Measurements from ENCODE around the gene ZC3H7A. TPM values are rescaled to one million over a fixed set of nuclear protein-coding genes. Genes with fewer than 3 reads are reported as not detected.
A peak's percentile ranks its signal among the peaks of the same experiment; 100 is the strongest.

Gene ZC3H7A
- total and polyA plus RNA-seq, 2 of the 13 experiments (the other 11 are each of a cell fraction or from before 2014, with no cell fraction given) = 29.2 to 36.8 TPM

DNA sequence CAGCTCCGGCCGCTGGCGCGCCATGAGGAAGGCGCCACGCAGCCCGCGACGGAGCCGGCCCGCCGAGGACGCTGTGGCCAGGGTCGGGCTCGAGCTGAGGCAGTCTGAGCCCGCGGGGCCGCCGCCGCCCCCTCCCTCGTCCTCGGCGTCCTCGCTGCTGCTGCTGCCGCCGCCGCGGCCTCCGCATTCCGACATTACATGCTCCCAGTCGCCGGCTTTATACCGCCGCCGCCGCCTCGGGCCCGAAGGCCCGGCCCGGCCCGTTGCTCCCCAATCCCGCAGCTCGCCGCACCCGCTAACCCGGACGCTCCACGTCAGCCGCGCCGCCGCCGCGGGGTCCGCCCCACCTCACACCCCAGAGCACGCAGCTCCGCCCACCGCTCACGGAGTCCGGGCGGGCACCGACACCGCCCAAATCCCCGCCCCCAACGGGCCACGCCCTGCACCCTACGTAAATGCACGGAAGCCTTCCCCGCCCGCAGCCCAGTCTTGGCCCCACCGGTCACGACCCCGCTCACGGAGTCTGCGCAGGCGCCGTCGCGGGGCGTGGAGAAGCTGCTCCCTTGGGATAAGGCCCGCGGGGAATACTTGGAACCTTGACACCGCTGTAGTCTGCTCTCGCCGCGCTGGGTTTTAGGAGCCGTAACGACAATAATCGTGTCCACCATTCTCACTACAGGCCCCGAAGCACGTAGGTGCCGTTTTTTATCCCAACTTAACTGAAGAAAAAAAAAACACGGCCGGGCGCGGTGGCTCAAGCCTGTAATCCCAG, 54.3 kb downstream of the ZC3H7A start, which contains the start of gene TXNDC11 (continued):
- TF ChIP-seq, protein P1, sequence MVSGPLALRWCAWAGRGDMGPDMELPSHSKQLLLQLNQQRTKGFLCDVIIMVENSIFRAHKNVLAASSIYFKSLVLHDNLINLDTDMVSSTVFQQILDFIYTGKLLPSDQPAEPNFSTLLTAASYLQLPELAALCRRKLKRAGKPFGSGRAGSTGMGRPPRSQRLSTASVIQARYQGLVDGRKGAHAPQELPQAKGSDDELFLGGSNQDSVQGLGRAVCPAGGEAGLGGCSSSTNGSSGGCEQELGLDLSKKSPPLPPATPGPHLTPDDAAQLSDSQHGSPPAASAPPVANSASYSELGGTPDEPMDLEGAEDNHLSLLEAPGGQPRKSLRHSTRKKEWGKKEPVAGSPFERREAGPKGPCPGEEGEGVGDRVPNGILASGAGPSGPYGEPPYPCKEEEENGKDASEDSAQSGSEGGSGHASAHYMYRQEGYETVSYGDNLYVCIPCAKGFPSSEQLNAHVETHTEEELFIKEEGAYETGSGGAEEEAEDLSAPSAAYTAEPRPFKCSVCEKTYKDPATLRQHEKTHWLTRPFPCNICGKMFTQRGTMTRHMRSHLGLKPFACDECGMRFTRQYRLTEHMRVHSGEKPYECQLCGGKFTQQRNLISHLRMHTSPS (CRISPR knock-in tag; IDR thresholded peaks at IDR 0.05; ENCODE audit: low read depth) = peak; percentile 46; the same call in 1 of the 2 replicates
- TF ChIP-seq MED8 (CRISPR knock-in tag; IDR thresholded peaks at IDR 0.05; ENCODE audit: insufficient replicate concordance) (peak; percentile 13), HOXA7 (CRISPR knock-in tag; IDR thresholded peaks at IDR 0.05) (no peak), ZHX2 (IDR thresholded peaks at IDR 0.05; ENCODE audit: low read depth) (peak; percentile 59; the same call in 1 of the 2 replicates), ZHX2 (CRISPR knock-in tag; IDR thresholded peaks at IDR 0.05; ENCODE audit: borderline replicate concordance) (no peak; the same call in 1 of the 2 replicates), ZNF230 (CRISPR knock-in tag; IDR thresholded peaks at IDR 0.05) (peak; percentile 96), ZBTB39 (CRISPR knock-in tag; IDR thresholded peaks at IDR 0.05) (no peak), NR3C1 (CRISPR knock-in tag; IDR thresholded peaks at IDR 0.05) (no peak), ZSCAN31 (CRISPR knock-in tag; IDR thresholded peaks at IDR 0.05; ENCODE audit: low read depth) (peak; percentile 79), NFATC3 (CRISPR knock-in tag; IDR thresholded peaks at IDR 0.05) (peak; percentile 88; the same call in 1 of the 2 replicates), SNAPC5 (CRISPR knock-in tag; IDR thresholded peaks at IDR 0.05; ENCODE audit: borderline replicate concordance) (peak; percentile 37; the same call in 1 of the 2 replicates), EED (CRISPR knock-in tag; IDR thresholded peaks at IDR 0.05) (peak; percentile 66; the same call in 1 of the 2 replicates), ZBTB42 (CRISPR knock-in tag; IDR thresholded peaks at IDR 0.05) (no peak; the same call in 1 of the 2 replicates), POLR2G (IDR thresholded peaks at IDR 0.05; ENCODE audit: low read depth, low read length) (peak; percentile 99), SKI (IDR thresholded peaks at IDR 0.05; ENCODE audit: partially characterized antibody) (peak; percentile 88)

Measured in HepG2 (cell line).